MM.1S (cell line): ENCODE data around the gene TXNDC15.

Experiments
- EZH2 ChIP-seq: fragments of 300-600 bp; sonication (generic); optimal IDR thresholded peaks from 2 replicates; pipeline ENCODE3; 2017; ENCODE audit warnings: low read depth, mild to moderate bottlenecking, antibody characterized with exemption, low read length, mixed read lengths
- EZH2phosphoT487 ChIP-seq: fragments of 300-600 bp; sonication (generic); IDR thresholded peaks from 2 replicates; pipeline ENCODE4 v1.6.1; 2018; ENCODE audit warnings: antibody characterized with exemption, low read length
- TF ChIP-seq, protein P1 (sequence below): fragments of 300-600 bp; sonication (generic); IDR thresholded peaks from 2 replicates; pipeline ENCODE4 v1.5.1; 2016; ENCODE audit warnings: antibody characterized with exemption, low read length, mixed read lengths

- TF ChIP-seq EZH2 = no peak
- TF ChIP-seq, protein P1, sequence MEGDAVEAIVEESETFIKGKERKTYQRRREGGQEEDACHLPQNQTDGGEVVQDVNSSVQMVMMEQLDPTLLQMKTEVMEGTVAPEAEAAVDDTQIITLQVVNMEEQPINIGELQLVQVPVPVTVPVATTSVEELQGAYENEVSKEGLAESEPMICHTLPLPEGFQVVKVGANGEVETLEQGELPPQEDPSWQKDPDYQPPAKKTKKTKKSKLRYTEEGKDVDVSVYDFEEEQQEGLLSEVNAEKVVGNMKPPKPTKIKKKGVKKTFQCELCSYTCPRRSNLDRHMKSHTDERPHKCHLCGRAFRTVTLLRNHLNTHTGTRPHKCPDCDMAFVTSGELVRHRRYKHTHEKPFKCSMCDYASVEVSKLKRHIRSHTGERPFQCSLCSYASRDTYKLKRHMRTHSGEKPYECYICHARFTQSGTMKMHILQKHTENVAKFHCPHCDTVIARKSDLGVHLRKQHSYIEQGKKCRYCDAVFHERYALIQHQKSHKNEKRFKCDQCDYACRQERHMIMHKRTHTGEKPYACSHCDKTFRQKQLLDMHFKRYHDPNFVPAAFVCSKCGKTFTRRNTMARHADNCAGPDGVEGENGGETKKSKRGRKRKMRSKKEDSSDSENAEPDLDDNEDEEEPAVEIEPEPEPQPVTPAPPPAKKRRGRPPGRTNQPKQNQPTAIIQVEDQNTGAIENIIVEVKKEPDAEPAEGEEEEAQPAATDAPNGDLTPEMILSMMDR = no peak
- TF ChIP-seq EZH2phosphoT487 = no peak
Measured at GRCh38 chr5:134906811-134907210, 32.6 kb downstream of the TXNDC15 start.
